SK-N-MC (cell line): ENCODE data around the gene TEKT4.

Experiments used
- EZH2 ChIP-seq: fragments of 200-600 bp; sonication (generic); IDR thresholded peaks from one replicate; pipeline ENCODE4 v1.6.1; 2017; ENCODE audit warnings: antibody characterized with exemption
- POLR2AphosphoS5 ChIP-seq: IDR thresholded peaks from 2 replicates; pipeline ENCODE4 v1.6.1; 2012; ENCODE audit warnings: mild to moderate bottlenecking, low read depth, low read length, borderline replicate concordance

DNA sequence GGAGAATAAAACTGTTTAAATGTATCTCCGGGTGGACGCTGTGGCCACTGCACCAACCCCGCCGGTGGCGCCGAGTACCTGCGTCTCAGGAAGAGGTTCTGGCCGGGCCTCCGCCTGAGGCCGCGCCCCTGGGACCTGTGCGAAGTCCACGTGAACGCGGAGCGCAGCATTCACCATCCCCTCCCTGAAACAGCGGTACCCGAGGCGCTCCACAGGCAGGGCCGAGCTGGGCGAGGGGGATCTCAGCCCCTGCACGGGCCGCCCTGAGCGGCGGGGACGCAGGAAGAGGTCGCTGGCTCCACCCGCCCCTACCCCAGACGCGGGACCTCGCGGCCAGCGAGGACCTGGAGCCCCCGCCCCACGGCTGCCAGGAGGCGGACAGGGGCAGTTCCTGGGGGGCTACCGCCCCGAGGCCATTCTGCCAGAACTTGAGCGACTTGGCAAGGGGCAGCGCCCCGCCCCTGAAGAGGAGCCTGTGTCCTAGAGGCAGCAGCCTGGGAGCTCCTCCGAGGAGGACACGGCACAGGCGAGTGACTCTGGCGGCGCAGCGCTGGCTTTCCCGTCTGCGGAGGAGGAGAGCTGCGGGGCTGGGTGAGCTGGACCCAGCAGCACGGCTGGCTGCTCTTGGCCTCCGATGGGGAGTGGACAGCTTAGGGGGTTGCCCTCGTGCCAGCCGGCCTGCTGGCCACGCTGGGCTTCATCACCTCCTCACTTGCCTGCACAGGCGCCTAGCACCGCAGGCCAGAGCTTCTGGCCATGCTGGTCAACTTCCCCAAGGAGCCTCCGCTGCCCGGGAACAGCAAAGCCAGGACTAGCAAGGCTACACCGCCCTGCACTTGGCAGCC, 9.7 kb upstream of the TEKT4 start:
- TF ChIP-seq EZH2 (no peak), POLR2AphosphoS5 (no peak)
